NCI-H748 (cell line): ENCODE measurements around the gene GLDC.
A peak's percentile ranks its signal among the peaks of the same experiment; 100 is the strongest.

ENCODE experiments used
- DNase-seq: peaks from one replicate; lab custom pipeline; 2025; ENCODE audit not compliant: unreplicated experiment; lab: John Stamatoyannopoulos, UW

Gene GLDC

GRCh38 chr9:6665628-6666027, 20.1 kb upstream of the GLDC start:
- DNase-seq, result no peak

GRCh38 chr9:6664204-6664680, 18.7 kb upstream of the GLDC start:
- no peak for DNase-seq

GRCh38 chr9:6660512-6660911, 15.0 kb upstream of the GLDC start:
- no peak for DNase-seq

- no peak for DNase-seq
Observed at GRCh38 chr9:6658628-6659353, 13.3 kb upstream of the GLDC start.

DNA sequence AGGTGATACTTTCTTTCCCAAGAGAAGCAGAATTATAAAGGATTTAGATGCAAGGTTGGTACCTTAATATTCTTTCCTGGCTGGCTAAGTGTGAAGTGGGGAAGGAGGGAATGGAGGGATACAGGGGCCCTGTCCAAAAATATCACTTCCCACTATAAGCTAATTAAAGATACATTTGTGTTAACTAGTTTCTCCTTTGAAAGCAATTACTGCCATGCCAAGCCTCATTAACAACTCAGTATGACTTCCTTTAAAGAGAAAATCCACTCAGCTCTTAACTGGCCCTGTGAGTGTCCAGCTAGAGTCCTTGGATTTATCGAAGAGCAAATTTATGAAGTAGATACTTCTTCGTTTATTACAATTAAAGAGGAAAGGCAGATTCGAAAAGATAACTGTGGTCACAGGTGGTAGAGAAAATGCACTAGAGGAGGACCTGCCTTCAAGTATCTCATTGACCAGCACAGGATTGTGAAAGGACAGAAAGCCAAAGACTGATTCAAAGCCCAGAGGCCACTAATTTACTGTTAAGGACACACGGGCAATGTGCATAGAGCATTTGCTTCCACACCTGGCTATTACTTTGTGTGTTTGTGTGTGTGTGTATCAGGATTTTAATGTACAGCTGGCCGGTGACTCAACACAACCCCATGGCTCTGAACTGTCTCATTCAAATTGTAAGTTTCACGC, 11.2 kb upstream of the GLDC start:
- DNase-seq, result no peak

GRCh38 chr9:6655036-6655435, 9.5 kb upstream of the GLDC start:
- no peak for DNase-seq

DNA sequence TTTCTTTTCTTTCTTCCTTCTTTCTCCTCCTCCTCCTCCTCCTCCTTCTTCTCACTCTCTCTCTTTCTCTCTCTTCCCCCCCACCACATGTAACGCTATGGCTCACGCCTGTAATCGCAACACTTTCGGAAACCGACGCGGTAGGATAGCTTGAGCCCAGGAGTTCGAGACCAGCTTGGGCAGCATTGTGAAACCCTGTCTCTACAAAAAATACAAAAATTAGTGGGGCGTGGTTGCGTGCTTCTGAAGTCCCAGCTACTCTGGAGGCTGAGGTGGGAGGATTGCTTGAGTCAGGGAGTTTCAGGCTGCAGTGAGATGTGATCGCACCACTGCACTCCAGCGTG, 736 bp upstream of the GLDC start:
- peak; percentile 20 for DNase-seq

- DNase-seq, result peak; percentile 59
Observed at GRCh38 chr9:6645105-6645354, 499 bp downstream of the GLDC start.

GRCh38 chr9:6644346-6645104, 1.0 kb downstream of the GLDC start:
- peak; percentile 35 for DNase-seq

DNA sequence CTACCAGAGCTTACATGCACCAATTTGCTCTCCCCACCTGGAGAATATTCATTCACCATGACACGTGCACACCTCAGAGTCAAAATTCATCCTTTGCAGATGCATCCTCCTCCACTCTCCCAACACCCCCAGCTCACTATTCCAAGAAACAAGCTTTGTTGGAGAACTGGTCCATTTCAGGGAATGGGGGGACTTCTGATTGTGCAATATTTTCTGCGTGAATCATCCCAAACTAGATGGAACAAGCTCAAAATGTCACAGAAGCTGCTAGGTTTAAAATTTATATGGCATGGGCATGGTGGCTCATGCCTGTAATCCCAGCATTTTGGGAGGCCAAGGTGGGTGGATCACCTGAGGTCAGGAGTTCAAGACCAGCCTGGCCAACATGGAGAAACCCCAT, 3.6 kb downstream of the GLDC start:
- DNase-seq, result no peak

- DNase-seq, result no peak
Observed at GRCh38 chr9:6641561-6641960, 4.0 kb downstream of the GLDC start.

DNA sequence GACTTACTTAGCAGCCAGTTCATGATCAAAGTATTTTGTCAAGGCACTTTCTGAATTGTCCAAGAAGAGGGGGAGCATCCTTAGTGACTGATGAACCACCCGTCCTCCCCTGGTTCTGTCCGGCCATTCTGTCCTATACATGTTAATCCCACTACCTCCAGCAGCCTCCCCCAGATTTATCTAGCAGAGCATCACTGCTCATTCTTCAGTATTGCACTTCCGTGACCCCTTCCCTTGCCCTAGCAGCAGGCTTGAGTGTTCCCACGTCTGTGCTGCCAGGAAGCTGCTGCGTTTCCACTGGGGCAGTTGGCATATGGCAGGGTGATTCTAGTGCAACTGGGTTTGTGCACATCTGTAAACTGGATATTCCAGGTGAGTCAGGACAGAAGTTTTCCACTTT, 4.5 kb downstream of the GLDC start:
- no peak for DNase-seq

DNA sequence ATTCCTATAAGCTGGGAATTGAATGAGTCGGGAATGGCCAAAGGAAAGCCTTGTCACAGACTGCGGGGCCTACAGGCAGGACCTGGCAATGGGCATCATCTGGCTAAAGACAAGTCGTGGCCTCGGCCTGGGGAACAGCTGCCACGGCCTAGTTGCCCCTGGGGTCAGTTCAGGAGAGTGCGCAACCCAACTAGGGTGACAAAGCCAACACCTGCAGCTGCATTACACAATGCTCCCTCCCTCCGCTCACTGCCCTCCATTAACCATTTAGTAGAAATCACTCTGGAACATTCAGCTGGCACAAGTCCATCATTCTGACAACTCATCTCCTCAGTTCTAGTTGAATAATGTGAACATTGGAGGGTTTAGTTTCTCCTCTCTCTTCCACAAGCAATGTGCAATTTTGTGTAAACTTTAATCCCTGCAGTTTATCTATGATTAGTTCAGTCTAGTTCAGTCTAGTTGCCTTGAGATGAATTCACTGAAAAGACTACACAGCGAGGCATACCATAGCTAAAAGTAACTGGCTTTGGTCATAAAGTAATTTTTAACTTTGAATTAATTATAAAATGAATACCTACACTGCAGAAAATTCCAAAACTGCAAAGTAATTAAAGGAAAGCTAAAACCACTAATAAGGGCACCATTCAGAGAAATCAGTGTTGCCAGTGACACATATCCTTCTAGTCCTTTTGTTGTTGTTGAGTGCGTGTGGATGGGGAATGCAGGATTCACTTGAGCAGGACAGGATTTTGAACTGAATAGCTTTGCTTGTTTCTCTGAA, 5.1 kb downstream of the GLDC start:
- DNase-seq, result no peak

- no peak for DNase-seq
Observed at GRCh38 chr9:6639622-6640021, 5.9 kb downstream of the GLDC start.

DNA sequence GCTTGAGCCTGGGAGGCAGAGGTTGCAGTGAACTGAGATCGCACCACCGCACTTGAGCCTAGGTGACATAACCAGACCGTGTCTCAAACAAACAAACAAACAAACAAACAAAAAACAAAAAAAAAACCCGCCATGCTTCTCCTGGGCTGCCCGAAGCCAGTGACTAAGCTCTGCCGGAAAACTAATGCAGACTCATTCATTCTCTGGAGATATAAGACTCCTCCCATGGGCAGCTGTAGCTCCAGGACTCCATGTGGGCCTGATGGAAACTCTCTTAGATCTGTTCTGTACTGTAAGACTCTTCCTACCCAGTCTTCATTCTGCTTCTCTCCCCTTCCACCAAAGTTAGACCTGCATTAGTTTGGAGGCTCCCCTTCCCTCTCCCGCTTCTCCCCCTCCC, 11.1 kb downstream of the GLDC start:
- no peak for DNase-seq

DNA sequence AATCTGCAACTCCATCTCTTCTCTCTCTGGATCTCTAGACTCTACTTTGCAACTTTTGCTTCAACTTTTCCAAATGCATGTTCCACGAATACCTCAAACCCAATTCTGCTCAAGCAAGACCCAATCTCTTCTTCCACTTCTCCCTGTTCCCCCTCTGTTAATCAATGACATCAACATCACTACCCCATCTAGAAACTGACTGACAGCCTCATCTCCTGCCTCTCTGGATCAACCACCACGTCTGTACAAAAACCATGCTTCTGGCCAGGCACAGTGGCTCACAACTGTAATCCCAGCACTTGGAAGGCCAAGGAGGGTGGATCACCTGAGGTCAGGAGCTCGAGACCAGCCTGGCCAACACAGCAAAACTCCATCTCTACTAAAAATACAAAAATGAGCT, 12.2 kb downstream of the GLDC start:
- DNase-seq, result no peak

DNA sequence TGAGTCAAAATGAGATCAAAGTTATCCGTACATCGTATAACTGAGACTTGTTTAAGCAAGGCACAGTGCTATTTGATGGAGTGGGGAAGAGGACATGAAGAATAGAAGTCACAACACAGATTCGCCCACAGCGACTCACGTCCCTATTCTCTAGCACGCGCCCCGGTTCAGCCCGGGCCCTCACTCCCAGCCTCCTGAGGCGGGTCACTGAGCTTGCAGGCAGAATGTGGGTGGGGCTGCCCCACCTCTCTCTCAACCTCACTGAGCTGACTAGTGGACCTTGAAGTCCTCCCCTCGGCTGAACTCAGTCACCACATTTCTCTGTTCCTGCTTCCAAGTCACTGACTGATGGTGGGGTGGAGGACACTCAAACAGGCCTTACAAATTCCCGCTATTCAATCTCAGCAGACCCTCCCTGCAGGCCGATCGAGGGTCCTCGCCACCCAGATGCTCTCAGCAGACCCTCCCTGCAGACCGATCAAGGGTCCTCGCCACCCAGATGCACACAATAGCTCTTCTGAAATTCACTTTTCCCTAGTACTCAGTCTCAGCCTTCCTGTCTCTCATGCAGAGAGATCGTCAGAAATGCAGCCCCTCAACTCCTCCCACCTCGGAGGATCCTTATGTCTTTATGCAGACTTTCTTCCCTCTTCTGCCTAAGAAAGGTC, 12.9 kb downstream of the GLDC start:
- DNase-seq, result no peak

DNA sequence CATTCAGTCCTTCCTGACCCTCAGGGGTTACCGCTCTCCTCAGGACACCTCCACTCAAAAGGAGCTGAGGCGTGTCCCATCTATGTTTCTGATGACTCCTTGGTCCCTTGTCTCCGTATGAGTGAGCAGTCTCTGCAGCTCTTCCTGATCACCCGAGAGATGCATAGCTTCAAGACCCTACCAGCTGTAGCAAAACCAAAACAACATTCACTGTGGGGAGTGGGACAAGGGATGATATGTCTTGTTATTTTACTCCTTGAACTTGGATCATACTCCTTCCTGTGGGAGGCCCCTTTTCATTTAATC, 14.4 kb downstream of the GLDC start:
- no peak for DNase-seq

DNA sequence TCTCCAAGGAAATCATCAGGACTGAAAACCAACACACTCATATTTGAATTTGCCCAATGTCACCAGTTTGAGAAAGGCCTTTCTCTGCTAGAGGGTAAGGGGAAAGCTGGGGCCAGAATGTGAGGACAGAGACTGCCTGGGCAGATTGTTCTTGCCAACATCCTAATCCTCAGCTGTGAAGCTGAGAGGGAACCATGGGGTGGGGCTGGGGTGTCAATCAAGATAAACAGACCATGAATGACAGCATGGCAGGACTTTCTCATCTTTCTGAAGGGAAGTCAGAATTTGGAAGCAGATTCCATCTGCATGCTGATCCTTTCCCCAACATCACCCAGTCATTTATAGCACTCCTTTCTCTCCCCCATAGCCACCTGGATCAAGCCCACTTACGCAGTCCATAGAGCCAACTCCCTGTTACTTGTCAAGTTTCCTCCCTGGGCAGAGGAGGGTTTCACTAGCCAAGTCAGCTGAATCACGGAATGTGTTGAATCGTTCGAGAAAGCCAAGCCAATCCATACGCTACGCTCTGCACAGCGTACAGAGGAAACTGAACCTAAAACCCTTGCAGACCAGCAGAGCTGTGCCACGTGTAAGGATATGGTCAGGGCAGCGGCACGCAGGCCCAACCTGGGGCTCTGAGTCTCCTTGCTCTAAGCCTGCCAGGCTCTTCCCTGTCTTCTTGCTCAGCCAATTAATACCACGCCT, 14.9 kb downstream of the GLDC start:
- DNase-seq, result no peak

GRCh38 chr9:6628704-6629103, 16.8 kb downstream of the GLDC start:
- DNase-seq, result no peak

- DNase-seq, result no peak
Observed at GRCh38 chr9:6625363-6625762, 20.2 kb downstream of the GLDC start.
